ENCODE results near the gene KLHL13.

GRCh38 chrX:117992192-117992723 is 124.4 kb downstream of the KLHL13 start:
- TF ChIP-seq CTCF (IDR thresholded peaks at IDR 0.05) (no peak), POLR2A (IDR thresholded peaks at IDR 0.05) (no peak)

All from right lobe of liver (tissue), 4 donors.